Middle frontal gyrus (tissue), 1 donor: Measurements from ENCODE around the gene THSD4.

Source experiments
- DNase-seq: peaks from one replicate; pipeline ENCODE4 v3.0.0-alpha.2; 2015; ENCODE audit warnings: low spot score; ENCODE audit errors: extremely low spot score

Gene THSD4

DNA sequence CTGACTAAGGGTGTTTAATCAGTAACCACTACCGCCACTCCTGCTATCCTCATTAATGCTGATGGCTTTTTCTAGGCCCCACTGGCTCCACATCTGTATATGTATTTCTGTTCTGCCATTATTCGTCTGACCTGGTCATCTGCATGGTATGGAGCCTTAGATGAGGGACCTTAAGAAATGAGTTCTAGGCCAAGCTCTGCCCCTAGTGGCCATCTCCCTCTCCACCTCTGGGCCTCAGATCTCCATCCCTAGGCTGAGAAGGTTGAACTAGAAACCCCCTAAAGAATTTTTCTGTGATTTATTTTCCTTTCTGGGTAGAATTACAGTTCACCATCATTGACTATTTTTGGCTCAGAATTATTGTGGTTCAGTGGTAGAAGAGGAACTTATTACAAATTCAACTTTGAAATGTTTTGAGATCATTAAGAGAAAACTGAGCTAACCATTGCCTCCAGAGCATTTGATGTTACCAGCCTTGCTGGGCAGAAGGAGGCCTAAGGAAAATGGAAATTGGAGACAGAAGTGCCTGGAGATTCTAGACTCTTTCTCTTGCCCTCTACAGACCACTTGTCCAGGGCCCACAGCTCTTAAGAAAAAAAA lies 369.9 kb downstream of the THSD4 start:
- no peak for DNase-seq

DNA sequence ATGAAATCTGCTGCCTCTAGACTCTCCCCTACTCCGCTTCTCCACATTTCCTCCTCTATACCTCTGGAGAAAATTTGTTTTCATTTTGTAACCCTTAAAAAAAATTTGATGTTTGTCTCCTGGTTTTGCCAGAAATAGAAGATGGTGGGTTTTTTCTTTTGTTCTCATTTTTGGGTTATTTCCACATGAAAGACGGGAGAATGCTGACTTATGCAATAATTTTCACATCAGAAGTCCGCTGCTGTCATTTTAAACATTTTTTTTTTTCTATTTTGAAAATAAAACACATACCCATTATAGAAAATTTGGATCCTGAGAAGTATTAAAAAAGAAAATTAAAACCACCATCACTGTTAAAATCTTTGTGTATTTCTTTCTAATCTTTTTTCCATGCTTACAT lies 374.3 kb downstream of the THSD4 start:
- no peak for DNase-seq

DNA sequence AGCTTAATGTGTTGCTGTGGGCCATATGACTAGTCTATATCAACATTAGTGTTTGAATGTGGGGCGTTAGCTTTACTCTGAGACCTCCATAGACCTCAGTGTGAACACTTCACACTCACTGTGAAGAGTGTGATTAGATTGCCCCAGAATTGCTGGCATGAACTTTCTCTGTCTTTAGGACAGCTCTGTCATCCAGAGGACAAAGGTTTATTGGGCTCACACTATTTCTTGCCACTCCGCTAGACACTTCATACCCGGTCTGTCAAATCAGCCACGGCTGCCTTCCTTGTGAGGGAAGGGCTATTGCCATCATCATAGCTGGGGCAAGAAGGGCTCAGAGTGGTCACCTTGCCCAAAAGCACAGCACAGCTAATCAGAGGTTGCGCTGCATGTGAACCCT lies 378.3 kb downstream of the THSD4 start:
- DNase-seq, result no peak

DNA sequence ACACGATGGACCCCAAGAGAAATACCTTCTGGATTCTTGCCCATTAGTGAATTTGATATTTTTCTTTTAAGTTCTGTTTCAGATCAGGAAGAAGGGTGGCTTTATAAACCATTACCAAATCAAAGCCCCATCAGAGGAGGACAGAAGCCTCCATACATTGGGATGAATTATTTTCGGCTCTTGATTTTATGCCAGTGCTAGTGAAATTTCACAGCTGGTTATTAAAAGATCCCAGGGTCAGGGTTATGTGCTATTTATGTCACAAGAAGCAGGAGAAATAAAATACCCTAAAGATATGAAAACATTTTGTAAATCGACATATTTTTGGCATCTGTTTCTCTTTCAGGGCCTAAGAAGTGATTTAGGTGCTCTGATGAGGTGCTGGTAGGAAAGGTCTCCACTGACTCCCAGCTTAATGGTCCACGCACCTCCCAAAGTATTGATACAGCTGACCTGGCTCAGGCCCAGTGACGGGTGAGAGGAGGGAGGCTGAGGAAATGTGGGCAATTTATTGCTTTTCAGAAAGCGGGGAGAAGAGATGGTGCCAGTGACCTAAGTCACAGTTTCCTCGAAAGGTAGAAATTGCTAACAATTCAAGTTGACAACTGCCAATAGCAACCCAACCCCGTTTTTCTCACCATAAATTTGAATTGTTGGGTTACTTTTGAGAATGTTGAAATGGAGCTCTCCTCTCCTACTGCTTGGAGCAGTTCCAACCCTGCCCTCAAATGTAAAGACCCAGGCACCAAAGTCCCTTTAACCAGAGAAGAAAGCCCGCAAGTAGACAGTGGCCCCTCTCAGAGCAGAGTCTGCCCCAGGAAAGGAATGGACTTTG lies 379.5 kb downstream of the THSD4 start:
- no peak for DNase-seq

DNA sequence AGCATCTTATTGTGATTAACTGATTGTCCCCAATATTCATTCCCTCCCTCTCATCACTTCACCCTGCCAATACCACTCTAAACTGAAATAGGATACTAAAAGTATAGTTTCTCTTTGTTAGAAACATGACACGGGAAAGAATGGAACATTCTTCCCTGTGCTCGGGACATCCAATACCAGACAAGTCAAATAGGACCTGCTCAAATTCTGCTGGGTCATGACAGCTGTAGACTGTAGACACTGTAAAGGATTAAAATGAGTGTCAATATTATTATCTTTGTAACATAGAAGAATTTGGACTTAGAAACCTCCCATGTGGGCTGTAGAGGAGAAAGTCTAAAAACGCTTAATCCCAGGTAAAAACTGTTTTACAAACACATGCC lies 380.1 kb downstream of the THSD4 start:
- no peak for DNase-seq

DNA sequence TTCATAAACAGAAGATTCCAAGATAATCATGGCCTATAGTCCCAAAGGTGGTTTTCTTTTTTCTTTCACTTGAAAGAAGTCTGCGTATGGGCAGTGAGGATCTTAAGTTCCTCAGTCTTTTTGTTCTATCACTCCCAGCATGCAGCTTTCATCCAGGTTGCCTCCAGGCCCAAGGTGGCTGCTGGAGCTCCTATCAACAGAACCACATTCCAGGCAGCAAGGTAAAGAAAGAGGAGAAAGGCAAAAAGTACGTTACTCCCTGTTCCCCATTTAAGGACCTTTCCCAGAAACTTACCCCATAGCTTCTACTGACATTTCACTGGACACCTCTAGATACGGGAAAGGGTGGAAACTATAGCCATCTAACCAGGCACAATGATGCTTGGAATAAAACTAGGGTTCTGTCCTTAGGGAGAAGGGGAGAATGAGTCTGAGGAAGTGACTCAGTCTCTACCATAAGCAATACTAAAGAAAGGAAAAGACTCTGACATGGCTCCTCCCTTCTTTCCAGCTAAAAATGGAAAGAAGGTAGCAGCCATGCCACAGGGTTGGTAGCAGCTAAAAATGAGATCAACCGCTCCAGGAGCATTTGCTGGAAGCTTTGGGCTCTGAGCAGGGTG lies 381.2 kb downstream of the THSD4 start:
- no peak for DNase-seq

DNA sequence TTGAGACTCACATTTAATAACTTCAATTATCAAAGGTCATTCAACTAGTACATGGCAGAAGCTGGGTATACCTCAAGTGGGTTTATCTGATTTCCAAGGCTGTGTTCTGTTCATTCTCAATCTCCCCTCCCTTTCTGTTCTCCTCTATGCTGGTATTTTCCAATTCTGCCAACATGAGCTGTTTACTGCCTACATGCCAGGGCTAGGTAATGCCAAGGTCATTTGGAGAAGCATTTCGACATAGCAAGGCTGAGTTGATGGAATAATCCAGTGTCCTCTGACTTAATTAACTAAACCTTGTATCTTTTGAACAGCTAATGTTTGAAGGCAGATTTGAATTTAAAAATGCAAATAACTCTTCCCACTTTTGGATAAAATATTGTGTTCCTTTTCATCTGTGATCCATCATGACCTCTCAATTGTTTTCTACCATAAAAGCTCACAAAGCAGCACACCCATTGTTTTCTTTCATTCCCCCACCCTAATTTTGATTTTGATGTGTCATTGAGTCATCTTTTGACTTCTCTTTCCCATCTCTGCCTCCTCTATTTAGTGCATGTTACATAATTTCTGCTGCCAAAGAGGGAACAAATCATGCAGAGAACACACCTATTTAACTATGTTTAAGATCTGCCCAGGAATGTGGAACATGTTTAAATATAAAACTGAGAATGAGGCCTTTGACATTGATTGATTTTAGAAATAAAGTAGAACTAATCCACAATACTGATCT lies 386.2 kb downstream of the THSD4 start:
- DNase-seq, result no peak

DNA sequence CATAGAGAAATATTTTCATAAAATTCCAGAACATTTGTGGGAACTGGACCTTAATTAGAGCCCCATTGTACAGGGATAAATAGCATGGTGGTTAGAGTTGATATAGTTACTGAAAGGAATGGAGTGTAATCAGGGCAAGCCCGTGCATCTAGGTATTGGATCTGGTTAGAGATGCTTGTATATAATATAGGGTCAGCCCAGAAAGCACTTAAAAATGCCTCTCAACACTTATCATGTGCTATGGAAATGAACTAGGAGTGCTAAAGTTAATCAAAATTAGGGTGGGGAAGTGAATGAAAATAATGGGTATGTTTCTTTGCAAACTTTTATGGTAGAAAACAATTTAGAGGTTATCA lies 386.8 kb downstream of the THSD4 start:
- DNase-seq, result no peak

DNA sequence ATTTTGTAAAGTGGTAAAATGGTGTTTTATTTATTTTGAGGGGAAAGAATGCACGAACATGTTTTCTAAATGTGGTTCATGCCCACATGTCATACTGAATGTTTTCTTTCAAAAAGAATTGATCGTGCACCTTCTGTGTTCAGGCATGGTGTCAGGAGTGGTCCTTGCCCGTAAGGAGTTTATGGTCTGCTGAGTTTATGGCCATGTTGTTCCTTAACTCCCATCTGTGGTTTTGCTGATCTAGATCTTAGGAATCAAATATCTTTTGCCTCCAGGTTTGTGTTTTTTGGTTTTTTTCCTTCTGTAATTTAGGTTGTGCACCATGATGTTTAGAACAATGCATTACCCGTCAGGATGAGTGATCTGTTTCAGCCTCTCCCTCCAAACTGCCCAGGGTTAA lies 390.7 kb downstream of the THSD4 start:
- no peak for DNase-seq

DNA sequence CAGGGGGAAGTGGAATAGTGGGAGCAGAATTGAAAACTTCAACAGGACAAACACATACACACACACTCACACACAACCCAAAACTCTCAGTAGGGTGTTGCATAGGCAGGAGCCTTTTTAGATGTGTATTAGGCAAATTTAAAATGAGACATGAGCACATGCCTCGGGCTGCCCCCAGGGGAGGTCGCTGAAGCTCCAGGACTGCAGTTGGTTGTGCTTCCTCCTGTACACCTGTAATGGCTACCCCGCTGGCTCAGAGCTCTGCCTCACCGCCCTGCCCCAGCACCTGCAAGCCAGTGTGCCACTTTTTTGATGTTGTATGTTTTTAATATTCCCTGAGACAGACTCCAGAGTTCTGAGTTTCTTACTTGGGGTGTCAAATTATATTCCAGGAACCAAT lies 391.7 kb downstream of the THSD4 start:
- no peak for DNase-seq

DNA sequence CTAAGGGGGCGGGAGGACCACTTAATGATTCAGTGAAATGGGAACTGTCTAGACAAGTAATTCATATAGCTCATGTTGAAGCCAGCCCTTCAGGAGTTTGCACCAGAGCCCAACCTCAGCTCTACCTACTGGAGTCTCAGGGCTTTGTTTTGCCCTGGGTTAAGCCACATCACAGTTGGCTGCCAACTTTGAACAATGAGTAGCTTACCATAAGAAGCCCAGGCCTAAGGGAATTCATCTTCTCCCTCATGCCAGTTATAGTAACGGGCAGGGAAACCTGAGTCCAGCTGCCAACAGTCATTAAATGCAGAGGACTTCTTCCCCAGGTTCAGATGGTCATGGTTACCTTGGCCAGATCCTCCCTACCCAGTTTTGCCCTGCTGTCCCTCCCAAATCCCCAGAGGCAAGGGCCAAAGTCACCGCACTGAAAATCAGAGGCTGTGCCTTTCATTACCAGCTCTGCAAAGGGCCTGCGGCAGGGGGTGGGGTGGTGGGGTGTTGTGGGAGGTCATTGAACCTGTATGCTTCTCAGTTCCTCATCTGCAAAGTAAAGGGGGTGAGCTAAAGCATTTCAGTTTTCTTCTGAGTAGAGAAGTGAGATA lies 392.9 kb downstream of the THSD4 start:
- no peak for DNase-seq

DNA sequence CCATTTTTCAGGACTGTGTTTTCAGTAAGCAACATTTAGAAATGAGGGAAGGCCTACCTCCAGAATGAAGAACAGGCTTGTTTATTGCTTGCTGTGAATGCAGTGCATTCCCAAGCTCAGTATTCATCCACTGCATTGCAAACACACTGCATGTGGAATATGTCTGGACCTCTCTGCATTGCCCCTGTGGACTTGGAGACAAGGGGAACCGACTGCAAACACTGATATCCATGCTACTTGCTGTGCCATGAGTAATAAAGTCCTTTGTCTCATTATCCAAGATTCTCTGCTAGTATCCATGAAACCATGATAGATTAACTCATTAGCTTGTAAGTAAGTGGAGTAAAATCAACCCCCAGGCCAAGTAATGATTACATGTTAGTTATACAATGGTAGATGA lies 393.9 kb downstream of the THSD4 start:
- no peak for DNase-seq

DNA sequence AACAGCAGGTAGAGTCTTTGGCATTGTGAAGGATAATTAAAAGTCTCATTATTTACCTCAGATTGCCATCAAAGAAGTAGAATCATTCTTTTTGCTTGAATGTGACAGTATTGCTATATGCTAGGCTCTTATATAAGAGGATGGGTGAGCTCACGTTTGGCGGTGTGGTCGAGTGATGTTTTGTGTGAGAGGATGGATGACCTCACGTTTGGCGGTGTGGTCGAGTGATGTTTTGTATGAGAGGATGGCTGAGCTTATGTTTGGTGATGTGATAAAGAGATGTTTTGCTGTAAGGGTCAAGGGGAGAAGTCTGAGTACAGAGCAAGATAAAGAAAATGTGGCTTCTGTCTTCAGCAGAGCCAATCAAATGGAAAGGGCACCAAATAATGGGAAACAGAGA lies 395.5 kb downstream of the THSD4 start:
- DNase-seq, result no peak

DNA sequence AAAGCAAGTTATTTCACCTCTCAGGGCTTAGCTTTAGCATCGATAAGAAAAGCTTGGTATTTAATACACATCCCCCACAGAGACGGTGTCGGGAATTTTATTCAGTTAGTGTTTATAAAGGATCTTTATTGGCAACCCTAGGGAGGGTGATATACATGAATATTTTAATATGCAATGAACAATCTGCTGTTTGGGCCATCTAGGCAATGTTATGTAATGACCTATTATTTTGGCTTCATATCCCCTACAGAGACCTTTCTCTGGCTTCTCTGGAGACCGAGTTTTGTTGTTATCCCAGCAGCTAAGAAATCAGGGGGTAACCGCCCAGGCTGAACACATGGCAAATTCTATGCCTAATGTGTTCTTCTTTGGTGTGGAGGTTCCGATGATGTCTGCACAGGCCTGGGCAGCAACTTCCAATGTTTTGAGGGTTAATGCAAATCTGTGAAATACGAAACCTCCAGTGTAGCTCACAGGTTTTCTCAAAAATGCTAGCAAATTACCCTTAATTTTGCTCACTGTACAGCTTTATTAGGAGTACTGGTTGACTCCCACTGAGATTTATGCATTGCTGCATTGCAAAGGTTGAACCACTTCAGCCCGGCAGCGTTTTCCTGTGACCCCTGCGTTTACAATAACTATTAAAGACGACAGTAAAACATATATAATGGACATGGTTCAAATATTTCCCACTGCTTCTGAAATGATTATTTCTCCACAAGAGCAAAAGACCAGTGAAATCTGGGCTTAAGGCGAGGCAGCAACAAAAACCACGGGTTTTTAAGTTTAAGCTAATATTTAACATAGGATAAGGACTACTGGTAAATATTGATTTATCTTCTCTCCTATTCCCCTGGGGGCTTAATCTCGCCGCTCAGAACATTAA lies 396.8 kb downstream of the THSD4 start:
- no peak for DNase-seq

DNA sequence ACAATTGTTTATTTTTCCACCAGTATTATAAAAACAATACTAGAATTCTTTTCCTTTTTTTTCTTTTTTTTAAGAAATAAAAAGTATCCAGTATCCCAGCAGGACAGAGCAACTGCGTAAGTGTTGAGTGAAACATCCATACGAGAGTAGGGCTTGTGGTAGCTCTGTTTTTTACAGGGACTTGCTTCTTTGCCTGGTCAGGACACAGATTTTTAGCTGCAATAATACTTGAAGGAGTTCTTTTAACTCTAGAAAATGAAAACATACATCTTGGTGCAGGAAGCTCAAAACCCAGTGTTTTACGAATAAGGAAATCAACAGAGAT lies 397.4 kb downstream of the THSD4 start:
- DNase-seq, result no peak

DNA sequence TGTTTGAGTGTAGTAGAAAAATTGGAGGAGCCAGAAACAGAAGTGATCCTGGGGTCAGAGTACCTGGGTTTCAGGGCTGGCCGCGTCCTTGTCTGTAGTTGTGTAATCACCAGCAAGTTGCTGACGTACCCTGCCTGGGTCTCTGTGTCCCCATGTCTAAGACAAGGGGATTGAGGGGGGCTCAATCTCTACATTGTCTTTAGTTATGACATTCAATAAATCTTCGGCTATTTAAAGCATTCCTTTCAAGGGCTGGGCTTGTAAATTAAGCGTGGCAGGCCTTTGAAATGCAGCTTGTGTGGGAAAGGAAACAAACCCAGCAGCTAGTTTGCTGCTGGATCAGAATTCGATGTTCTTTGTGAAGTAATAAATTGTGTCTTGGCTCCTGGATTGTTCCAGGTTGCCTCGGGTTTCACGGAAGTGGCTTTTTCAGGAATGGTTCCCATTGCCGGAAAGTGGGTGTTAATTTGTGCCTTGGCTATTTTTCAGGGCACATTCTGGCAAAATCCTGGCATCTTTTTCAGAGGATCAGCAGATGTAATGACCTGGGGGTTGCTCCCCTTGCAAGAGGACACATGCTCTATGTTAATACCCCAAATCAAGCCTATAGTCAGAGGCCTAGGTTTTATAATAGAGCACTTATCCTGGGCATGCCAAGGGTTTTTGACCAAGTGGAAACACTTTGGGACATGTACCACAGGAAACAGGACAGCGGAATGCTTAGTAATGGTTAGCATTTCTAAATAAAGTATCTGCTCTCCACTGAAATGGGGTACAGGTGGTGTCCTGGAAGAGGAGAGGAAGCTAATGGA lies 400.3 kb downstream of the THSD4 start:
- no peak for DNase-seq

DNA sequence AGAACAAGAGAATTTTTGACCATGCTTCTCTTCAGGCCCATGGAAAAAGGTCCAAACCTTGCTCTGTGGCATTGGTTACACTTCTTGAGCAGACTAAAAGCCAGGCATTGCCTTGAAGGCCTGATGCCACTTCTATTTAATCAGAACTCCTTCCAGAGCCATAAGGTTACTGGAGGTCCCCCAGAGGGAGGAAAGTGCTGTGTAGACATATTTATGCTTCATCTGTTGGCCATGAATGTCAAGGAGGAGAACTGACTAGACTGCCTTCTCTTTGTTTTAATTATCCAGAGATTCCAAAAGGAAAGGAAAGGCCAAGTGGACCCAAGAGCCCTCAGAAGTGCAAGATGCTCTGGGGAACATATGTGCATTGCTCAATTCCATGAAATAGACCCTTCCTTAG lies 402.5 kb downstream of the THSD4 start:
- DNase-seq, result no peak

DNA sequence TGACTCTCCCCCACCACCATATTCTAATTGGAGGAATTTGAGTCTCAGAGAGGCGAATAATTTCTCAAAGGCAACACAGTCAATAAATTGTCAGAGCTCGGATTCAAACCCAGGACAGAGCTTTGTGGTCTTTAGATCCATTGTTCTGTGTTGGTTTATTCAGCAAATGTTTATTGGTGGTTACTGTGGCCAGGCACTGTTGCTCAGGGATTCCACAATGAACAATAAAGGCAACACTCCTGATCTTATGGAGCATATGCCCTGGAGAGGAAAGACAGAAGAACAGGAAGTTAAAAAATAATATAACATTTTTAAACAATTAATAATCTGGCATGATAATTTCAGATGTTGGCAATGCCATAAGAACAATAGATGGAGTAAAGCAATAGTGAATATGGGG lies 403.4 kb downstream of the THSD4 start:
- DNase-seq, result no peak

DNA sequence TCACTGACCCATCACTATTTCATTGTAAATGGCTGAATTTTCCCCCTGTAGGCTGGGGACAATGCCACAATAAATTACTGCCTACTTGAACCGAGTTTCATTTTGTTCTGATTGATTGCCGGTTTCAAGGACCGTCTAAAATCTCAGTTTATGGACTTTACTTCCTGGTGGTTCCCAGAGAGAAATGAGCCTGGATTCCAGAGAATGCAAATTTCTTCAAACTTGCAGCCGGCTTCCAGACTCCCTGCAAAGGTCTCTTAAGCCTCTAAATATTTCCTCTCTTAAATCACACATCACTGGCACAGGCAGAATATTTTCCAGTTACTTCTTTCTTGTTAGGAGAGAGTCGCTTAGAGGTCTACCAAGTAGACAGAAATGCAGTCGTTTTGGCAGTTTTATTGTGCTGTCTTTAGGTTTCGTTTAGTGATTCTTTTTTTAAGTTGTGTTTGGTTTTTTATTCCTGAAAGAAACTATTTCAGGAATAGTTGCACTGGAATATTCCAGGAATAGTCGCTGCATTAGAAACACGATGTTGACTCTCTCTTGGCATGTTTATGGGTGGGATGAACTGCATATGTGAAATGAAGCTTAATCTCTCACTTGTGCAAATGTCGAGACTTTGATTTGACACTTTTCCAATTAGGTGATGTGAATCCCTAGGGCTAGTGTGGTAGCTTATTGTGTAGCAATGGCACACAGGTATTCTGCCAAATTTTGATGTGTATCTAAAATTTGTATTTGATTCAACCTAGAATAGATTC lies 411.0 kb downstream of the THSD4 start:
- no peak for DNase-seq
